ENCODE data around the gene ALDH16A1. TPM values are rescaled to one million over a fixed set of nuclear protein-coding genes. Genes with fewer than 3 reads are reported as not detected.

The ALDH16A1 gene
- total RNA-seq = 30.4 and 40.1 TPM in 2 replicates

DNA sequence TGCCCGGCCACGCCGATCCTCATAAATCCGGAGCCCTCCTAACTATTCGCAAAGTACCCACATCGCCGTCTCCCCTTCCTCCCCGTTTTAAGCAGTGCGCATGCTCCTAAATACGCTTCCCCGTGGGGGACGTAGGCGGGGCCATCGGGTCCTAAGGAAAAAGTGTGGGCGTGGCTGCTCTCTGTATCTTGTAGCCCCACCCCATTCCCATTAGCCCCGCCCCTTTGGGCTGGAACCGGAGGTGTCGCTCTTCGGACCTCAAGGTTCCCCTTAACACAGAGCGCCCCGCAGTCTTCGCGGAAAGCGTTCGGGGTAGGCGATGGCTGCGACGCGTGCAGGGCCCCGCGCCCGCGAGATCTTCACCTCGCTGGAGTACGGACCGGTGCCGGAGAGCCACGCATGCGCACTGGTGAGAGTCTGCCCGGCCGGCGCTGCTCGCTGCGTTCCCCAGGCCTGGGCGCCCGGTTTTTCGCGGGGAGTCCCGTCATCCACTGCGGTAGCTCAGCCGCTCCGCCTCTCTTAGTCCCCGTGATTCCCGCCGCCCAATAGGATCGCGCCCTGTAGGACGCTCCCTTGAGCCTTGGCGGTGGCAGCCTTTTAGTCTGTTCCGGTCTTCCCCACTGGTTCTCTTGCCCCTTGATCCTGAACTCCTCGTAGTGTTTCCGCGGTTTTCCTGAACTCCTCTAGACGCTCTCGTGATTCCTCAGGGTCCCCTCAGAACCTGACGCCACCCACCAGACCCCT is at the start of gene ALDH16A1:
TSS of gene ALDH16A1 (plus strand) at position 213 of the 744 bp plus-strand sequence. CDS start at position 320, 107 bp downstream.

DNA sequence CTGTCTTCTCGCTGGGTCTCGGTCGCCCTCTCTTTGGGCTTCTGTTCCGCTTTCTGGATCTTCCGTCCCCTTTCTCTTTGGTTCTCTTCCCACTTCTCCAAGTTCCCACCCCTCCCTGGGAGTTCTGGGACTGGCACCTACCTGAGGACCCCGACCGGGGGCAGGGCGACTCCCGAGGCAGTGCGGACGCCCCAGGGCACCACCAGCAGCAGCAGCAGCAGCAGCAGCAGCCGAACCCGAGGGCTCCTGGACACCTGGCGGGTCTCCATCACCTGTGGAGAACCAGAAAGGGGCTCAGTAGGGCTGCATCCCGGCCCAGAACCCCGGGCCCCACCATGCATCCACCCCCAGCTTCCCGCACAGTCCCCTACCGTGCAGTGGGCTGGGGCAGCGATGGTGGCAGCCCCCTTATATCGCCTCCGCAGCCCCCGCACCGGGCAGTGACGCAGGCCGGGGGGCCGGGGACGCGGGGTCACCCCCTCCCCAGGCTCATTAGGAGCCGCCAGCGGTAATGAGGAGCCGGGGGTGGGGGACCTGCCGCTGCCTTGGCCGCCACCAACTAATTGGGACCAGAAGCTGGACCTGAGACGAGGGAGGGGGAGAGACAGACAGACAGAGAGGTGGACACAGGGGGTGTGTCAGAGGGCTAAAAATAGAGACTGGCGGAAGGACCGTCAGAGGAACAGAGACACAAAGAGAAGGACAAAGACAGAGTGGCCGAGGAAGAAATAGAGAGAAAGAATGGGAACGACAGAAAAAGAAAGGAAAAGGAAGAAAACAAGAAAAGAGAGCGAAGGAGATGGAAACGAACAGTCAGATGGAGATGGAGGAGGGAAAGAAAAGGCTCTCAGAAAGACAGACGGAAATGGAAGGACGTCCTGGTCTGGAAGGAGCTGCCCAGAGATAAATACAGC is 29.7 kb upstream of the ALDH16A1 start, which contains the start of gene PTH2:
TSS of gene PTH2 (minus strand) at position 371 of the 914 bp plus-strand sequence. CDS start at position 269, 102 bp downstream.

DNA sequence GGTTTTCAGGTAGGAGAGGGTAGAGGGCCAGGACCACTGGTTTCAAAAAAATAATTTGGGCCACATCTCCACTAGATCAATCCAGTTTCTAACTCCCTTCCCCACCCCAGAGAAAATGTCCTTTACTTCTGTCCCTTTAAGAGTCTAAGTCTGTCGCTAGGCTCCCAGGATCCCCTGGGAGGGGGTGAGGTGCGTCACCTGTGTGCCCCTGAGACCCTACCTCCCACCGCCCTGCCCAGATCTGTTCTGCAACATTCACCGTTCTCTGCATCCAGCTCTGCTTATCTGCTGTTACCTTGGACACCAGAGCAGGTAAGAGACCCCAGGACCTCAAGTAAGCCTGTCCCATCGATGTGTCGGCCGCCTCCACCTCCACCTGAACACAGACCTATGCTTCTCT is 27.8 kb upstream of the ALDH16A1 start, which contains the start of gene GFY:
TSS of gene GFY (plus strand) at position 211 of the 400 bp plus-strand sequence. CDS start 1,043 bp downstream, outside the sequence.

DNA sequence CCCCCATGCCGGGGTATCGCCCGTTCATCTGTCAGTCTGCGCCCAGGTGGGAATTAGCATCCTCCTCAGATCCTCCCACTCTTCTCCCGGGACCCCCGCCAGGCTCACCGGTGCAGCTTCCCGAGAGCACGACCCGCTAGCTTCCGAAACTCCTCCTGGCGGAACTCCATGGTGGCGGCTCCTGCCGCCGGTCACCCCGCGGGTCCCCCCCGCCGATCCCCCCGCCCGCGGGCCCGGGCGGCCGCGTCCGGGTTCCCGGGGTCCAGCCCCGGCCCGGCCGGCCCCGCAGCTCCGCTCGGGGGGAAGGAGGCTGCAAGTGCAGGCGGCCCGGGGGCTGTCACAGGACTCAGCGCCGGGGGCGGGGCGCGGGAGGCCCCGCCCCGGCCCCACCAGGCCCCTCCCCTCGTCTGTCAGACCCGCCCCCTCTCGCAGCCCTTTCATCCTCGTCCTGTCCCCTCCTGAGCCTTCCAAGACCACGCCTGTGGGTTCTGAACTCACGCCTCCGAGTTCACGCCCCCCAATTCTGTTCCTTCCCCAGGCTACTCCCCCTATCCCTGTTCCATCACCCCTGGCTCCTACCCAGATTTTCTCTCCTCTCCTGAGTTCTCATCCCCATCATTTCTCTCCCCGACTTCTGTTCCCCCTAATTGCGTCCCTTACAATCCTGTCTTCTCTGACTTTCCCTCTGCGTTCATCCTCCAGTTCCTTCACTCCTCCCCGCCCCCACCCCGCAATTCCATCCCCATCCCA is 11.6 kb upstream of the ALDH16A1 start, which contains the start of gene SLC17A7:
TSS of gene SLC17A7 (minus strand) at position 318 of the 750 bp plus-strand sequence. CDS start at position 170, 148 bp downstream.

DNA sequence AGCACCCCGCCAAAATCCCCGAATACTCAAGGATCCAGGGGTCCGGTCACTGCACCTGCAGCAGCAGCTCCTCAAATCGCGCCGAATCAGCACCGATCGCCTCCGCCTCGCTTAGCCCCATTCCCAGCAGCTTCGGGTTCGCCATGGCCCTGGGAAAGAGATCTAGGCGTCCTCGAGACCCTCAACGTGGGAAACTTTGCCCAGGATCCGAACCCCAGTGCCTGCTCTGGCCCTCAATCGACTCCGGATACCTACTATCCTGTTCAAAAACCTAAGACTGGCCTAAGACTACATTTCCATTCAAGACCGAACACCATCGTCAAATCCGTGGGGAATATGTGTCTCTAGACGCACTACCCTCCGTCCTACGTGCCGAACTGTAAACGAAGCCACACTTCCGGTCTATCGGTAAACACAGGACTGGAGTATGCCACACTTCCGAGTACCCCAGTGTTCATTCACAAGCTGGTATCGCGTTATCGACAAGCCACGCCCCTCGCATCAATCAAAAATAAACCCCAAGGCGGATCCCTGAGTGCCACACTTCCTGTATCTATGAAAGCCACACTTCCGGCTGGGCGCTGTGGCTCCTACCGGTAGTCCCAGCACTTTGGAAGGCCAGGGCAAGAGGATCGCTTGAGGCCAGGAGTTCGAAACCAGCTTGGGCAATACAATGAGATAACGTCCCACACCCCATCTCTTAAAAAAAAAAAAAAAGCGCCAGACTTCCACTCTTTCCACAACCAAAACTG is 1.4 kb upstream of the ALDH16A1 start, which contains the start of gene PIH1D1:
TSS of gene PIH1D1 (minus strand) at position 385 of the 752 bp plus-strand sequence. CDS start at position 145, 240 bp downstream.

DNA sequence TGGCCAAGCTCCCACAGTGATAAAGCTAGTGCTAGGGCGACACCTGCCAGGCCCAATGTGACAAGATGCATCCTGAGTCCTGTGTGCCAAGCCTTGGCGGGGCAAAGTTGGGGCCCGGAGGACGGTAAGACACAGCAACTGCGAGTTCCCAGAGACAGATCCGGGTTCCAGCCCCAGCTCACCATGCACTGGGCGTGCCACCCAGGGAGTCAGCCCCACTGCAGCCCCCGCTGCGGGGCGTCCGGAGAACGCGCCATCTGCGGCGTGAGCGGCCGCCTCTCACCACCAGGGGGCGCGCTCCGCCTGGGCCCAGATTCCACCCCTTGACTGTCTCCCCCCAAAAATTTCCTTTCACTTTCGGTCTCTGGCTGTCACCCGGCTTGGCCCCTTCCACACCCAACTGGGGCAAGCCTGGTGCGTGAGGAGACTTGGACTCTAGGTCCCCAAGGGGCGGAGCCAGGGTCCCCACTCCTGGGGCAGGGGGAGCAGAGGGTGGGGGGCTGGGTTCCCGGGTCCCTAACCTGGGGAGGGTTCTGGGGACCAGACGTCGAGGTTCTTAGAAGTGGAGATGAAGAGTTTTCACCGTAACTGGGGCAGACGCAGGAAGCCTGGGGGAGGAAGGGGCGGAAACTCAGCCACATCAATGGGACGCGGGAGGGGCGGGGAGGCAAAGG is 21.0 kb downstream of the ALDH16A1 start, which contains the start of gene FLT3LG:
TSS of gene FLT3LG (plus strand) at position 348 of the 674 bp plus-strand sequence. CDS start 425 bp downstream, outside the sequence.

DNA sequence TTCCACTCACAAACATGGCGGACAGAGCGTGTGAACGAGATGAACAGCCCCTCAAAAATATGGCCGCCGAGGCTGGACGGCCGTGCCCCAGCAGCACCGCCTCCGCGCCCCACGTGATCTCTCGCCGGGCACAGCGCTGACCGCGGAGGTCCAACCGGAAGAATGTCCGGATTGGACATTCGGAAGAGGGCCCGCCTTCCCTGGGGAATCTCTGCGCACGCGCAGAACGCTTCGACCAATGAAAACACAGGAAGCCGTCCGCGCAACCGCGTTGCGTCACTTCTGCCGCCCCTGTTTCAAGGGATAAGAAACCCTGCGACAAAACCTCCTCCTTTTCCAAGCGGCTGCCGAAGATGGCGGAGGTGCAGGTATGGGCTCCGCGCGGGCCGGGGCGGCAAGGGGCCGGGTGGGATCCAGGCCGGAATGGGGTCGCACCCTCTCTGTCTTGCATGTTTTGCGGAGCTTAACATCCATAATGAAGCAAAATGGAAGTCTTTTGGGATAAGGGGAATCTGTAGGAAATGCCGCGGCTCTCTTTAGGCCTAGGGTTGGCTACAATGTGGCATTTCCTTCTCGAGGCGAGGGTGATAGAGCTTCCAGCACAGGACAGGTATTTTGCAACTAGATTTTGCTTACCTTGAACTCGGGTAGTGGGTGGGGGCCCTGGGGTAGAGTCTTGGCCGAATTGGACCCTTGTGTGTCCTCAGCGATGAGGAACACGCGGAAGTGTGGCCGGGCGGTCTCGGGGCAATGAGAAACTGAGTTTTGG is 34.4 kb downstream of the ALDH16A1 start, which contains the start of gene RPL13A:
TSS of gene RPL13A (plus strand) at position 332 of the 769 bp plus-strand sequence. CDS start at position 354, 22 bp downstream.

Small RNAs within 50 kb of the gene (small RNA-seq; reads per million reads assigned to genes)
- gene COX6CP7 (ENCODE audit: low replicate concordance) (not detected), gene MIR150 (ENCODE audit: low replicate concordance) (0.13 reads per million), gene SNORD32A (ENCODE audit: low replicate concordance) (not detected), gene SNORD33 (ENCODE audit: low replicate concordance) (not detected), gene SNORD34 (ENCODE audit: low replicate concordance) (not detected), gene SNORD35A (ENCODE audit: low replicate concordance) (not detected), gene SNORD35B (ENCODE audit: low replicate concordance) (not detected)

Other genes starting within 250 kb of the ALDH16A1 start
- gene SLC6A16, start 128.0 kb upstream of the ALDH16A1 start, total RNA-seq = under 0.01 and 0.44 TPM in 2 replicates
- gene CD37, start 117.8 kb upstream of the ALDH16A1 start, total RNA-seq = not detected in 2 replicates
- 18.2 and 44.2 TPM in 2 replicates for gene TEAD2, start 90.8 kb upstream of the ALDH16A1 start, total RNA-seq
- gene DKKL1, start 89.3 kb upstream of the ALDH16A1 start, total RNA-seq = not detected in 2 replicates
- gene KASH5, start 65.0 kb upstream of the ALDH16A1 start, total RNA-seq = under 0.01 TPM in 1 of 2 replicates, not detected in the other
- gene PTH2, start 29.8 kb upstream of the ALDH16A1 start, total RNA-seq = not detected in 2 replicates
- gene GFY, start 27.8 kb upstream of the ALDH16A1 start, total RNA-seq = not detected in 2 replicates
- not detected in 2 replicates for gene SLC17A7, start 11.7 kb upstream of the ALDH16A1 start, total RNA-seq
- gene PIH1D1, start 1.4 kb upstream of the ALDH16A1 start, total RNA-seq = 95.1 and 138 TPM in 2 replicates
- gene FLT3LG, start 21.0 kb downstream of the ALDH16A1 start, total RNA-seq = 4.8 and 6.9 TPM in 2 replicates
- gene RPL13A, start 34.4 kb downstream of the ALDH16A1 start, total RNA-seq = 1,545 and 2,202 TPM in 2 replicates
- gene RPS11, start 43.2 kb downstream of the ALDH16A1 start, total RNA-seq = 1,493 and 6,336 TPM in 2 replicates
- 24.9 and 84.7 TPM in 2 replicates for gene FCGRT, start 59.4 kb downstream of the ALDH16A1 start, total RNA-seq
- gene RCN3, start 74.8 kb downstream of the ALDH16A1 start, total RNA-seq = 142 and 264 TPM in 2 replicates
- gene NOSIP, start 127.3 kb downstream of the ALDH16A1 start, total RNA-seq = 72.2 and 106 TPM in 2 replicates
- gene PRRG2, start 128.1 kb downstream of the ALDH16A1 start, total RNA-seq = 0.14 and 0.22 TPM in 2 replicates
- 6.9 and 9.0 TPM in 2 replicates for gene PRR12, start 138.0 kb downstream of the ALDH16A1 start, total RNA-seq
- gene RRAS, start 186.9 kb downstream of the ALDH16A1 start, total RNA-seq = 43.5 and 62.8 TPM in 2 replicates
- gene SCAF1, start 189.0 kb downstream of the ALDH16A1 start, total RNA-seq = 21.7 and 35.6 TPM in 2 replicates
- gene IRF3, start 212.6 kb downstream of the ALDH16A1 start, total RNA-seq = 38.3 and 72.3 TPM in 2 replicates
- 3.3 and 16.2 TPM in 2 replicates for gene BCL2L12, start 212.7 kb downstream of the ALDH16A1 start, total RNA-seq
- gene PRMT1, start 224.0 kb downstream of the ALDH16A1 start, total RNA-seq = 350 and 388 TPM in 2 replicates
- 0.22 and 1.1 TPM in 2 replicates for gene ADM5, start 236.4 kb downstream of the ALDH16A1 start, total RNA-seq
- gene CPT1C, start 237.9 kb downstream of the ALDH16A1 start, total RNA-seq = 4.4 and 11.7 TPM in 2 replicates